Heart left ventricle (tissue), 13 donors: Measurements from ENCODE around the gene CD8A.

Experiments used
- CTCF ChIP-seq, 12 donors: fragments of 200-600 bp; sonication (generic) in 4 of 12; IDR thresholded peaks; one replicate each; pipeline versions ENCODE4 v1.5.0 to v1.8.0; 2018 to 2022; ENCODE audit warnings: antibody characterized with exemption in 12 of 12, mild to moderate bottlenecking in 5 of 12
- POLR2A ChIP-seq, 2 donors: fragments of 450-650 bp; IDR thresholded peaks; one replicate each; pipeline ENCODE4 v1.6.1; 2017; ENCODE audit warnings: antibody characterized with exemption in 2 of 2, mild to moderate bottlenecking in 2 of 2, moderate library complexity in 2 of 2
- donor health status: ischemic (EF 13 %, LVEDD 7.1; RV severe dilation, severe dysfunction).
- donor health status: DM: no; HTN: yes; CAD: no.
- donor health status: DM: no; HTN: no; CAD: no.
- donor health status: ischemic (EF 25% LVEDD 6.9; RV normal size, moderate dysfunction).
- donor health status: ischemic (EF 25% LVEDD 5.7; RV mildly dilated, moderate dysfunction).
- donor health status: ischemic (EF 35%, LVEDD 5.7; RV mildly dilated, moderate dysfunction).
- donor health status: nonischemic (EF 11% LVEDD 7.7; RV severe dilation, severe dysfunction).
- donor health status: DM: yes; HTN: yes; CAD: no.
- donor health status: PGD.
- donor health status: ischemic (EF 29% LVEDD 5.4; RV normal size, mild dysfunction).
- donor health status: nonischemic (EF 23%, LVEDD 6.1; RV moderate dilation, normal function).

- no peak for TF ChIP-seq POLR2A (IDR thresholded peaks at IDR 0.05)
- TF ChIP-seq CTCF (IDR thresholded peaks at IDR 0.05), result no peak
Measured at GRCh38 chr2:86793752-86794151, 3.0 kb upstream of the CD8A start.
